ENCODE measurements around the gene PODNL1. TPM values are rescaled to one million over a fixed set of nuclear protein-coding genes. Genes with fewer than 3 reads are reported as not detected.
A peak's percentile ranks its signal among the peaks of the same experiment; 100 is the strongest.

Gene PODNL1
- total and polyA plus RNA-seq, 10 of the 15 experiments (the other 5 are each of a cell fraction or from before 2014, with no cell fraction given), result 0.04 to 0.44 TPM; not detected in 8

DNA sequence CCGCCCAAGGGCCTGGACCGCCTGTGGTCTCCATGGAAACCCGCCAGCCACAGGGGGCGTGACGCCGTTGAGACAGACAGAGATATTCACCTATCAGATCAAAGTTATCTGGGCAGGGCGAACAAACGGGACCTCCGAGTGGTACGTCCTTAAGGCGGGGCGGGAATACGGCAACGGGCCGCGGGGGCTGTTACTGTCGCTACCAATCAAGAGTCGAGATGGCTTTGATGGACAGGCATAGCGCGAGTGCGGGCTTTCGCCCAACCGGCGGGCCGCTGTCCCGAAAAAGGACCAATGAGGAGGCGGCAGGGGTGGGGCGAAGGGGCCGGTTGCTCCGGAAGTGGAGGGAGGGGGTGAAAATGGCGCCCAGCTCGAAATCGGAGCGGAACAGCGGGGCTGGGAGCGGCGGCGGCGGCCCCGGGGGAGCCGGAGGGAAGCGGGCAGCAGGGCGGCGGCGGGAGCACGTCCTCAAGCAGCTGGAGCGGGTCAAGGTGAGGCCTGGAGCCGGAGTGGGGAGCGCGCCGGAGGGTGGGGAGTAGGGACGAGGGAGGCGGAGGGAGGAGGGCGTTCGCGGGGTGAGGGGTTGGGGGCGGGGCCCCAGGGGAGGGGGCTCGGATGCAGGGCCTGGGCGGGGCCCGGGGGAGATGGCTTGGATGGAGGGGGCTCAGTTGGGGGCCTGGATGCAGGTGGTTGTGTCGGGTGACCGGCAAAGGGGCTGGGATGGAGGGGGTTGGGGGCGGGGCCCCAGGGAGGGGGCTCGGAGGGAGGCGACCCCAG lies 14.1 kb upstream of the PODNL1 start, which contains the start of gene DCAF15 (continued):
- TF ChIP-seq, protein P1, sequence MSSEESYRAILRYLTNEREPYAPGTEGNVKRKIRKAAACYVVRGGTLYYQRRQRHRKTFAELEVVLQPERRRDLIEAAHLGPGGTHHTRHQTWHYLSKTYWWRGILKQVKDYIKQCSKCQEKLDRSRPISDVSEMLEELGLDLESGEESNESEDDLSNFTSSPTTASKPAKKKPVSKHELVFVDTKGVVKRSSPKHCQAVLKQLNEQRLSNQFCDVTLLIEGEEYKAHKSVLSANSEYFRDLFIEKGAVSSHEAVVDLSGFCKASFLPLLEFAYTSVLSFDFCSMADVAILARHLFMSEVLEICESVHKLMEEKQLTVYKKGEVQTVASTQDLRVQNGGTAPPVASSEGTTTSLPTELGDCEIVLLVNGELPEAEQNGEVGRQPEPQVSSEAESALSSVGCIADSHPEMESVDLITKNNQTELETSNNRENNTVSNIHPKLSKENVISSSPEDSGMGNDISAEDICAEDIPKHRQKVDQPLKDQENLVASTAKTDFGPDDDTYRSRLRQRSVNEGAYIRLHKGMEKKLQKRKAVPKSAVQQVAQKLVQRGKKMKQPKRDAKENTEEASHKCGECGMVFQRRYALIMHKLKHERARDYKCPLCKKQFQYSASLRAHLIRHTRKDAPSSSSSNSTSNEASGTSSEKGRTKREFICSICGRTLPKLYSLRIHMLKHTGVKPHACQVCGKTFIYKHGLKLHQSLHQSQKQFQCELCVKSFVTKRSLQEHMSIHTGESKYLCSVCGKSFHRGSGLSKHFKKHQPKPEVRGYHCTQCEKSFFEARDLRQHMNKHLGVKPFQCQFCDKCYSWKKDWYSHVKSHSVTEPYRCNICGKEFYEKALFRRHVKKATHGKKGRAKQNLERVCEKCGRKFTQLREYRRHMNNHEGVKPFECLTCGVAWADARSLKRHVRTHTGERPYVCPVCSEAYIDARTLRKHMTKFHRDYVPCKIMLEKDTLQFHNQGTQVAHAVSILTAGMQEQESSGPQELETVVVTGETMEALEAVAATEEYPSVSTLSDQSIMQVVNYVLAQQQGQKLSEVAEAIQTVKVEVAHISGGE (CRISPR knock-in tag; IDR thresholded peaks at IDR 0.05), result no peak
- TF ChIP-seq, protein P2, sequence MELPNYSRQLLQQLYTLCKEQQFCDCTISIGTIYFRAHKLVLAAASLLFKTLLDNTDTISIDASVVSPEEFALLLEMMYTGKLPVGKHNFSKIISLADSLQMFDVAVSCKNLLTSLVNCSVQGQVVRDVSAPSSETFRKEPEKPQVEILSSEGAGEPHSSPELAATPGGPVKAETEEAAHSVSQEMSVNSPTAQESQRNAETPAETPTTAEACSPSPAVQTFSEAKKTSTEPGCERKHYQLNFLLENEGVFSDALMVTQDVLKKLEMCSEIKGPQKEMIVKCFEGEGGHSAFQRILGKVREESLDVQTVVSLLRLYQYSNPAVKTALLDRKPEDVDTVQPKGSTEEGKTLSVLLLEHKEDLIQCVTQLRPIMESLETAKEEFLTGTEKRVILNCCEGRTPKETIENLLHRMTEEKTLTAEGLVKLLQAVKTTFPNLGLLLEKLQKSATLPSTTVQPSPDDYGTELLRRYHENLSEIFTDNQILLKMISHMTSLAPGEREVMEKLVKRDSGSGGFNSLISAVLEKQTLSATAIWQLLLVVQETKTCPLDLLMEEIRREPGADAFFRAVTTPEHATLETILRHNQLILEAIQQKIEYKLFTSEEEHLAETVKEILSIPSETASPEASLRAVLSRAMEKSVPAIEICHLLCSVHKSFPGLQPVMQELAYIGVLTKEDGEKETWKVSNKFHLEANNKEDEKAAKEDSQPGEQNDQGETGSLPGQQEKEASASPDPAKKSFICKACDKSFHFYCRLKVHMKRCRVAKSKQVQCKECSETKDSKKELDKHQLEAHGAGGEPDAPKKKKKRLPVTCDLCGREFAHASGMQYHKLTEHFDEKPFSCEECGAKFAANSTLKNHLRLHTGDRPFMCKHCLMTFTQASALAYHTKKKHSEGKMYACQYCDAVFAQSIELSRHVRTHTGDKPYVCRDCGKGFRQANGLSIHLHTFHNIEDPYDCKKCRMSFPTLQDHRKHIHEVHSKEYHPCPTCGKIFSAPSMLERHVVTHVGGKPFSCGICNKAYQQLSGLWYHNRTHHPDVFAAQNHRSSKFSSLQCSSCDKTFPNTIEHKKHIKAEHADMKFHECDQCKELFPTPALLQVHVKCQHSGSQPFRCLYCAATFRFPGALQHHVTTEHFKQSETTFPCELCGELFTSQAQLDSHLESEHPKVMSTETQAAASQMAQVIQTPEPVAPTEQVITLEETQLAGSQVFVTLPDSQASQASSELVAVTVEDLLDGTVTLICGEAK (IDR thresholded peaks at IDR 0.05; ENCODE audit: borderline replicate concordance), result peak; percentile 78; the same call in 1 of the 2 replicates
- TF ChIP-seq CREM (IDR thresholded peaks at IDR 0.05; ENCODE audit: low read depth) (peak; percentile 84), GABPA (IDR thresholded peaks at IDR 0.05; ENCODE audit: low read depth) (peak; percentile 70), POLR2AphosphoS5 (IDR thresholded peaks at IDR 0.05; ENCODE audit: low read length) (peak; percentile 60; the same call in 1 of the 2 replicates), WRNIP1 (IDR thresholded peaks at IDR 0.05; ENCODE audit: borderline replicate concordance, low read depth, low read length) (no peak), HDAC6 (IDR thresholded peaks at IDR 0.05; ENCODE audit: unreplicated experiment) (no peak), IKZF2 (IDR thresholded peaks at IDR 0.05) (peak in 1 of 2 experiments; percentile 36; a peak in 1 of 4 replicates), SMARCA5 (IDR thresholded peaks at IDR 0.05) (no peak), ZNF217 (IDR thresholded peaks at IDR 0.05) (no peak), SP1 (IDR thresholded peaks at IDR 0.05; ENCODE audit: low read depth, low read length) (peak; percentile 98), SREBF1 (IDR thresholded peaks at IDR 0.05; ENCODE audit: low read length) (no peak), EED (IDR thresholded peaks at IDR 0.05; ENCODE audit: low read depth) (no peak), GATAD2B (conservative IDR thresholded peaks at IDR 0.05; ENCODE audit: low read depth) (no peak), TCF7 (IDR thresholded peaks at IDR 0.05; ENCODE audit: borderline replicate concordance) (no peak), CREB1 (IDR thresholded peaks at IDR 0.05; ENCODE audit: low read depth) (peak; percentile 90), EP300 (IDR thresholded peaks at IDR 0.05; ENCODE audit: borderline replicate concordance in 1 of 2, control insufficient read depth in 1 of 2, low read depth in 2 of 2, low read length in 2 of 2) (no peak)
- TF ChIP-seq, protein P3, sequence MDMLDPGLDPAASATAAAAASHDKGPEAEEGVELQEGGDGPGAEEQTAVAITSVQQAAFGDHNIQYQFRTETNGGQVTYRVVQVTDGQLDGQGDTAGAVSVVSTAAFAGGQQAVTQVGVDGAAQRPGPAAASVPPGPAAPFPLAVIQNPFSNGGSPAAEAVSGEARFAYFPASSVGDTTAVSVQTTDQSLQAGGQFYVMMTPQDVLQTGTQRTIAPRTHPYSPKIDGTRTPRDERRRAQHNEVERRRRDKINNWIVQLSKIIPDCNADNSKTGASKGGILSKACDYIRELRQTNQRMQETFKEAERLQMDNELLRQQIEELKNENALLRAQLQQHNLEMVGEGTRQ (IDR thresholded peaks at IDR 0.05; ENCODE audit: borderline replicate concordance, low read depth, low read length), result no peak
- TF ChIP-seq, protein P4, sequence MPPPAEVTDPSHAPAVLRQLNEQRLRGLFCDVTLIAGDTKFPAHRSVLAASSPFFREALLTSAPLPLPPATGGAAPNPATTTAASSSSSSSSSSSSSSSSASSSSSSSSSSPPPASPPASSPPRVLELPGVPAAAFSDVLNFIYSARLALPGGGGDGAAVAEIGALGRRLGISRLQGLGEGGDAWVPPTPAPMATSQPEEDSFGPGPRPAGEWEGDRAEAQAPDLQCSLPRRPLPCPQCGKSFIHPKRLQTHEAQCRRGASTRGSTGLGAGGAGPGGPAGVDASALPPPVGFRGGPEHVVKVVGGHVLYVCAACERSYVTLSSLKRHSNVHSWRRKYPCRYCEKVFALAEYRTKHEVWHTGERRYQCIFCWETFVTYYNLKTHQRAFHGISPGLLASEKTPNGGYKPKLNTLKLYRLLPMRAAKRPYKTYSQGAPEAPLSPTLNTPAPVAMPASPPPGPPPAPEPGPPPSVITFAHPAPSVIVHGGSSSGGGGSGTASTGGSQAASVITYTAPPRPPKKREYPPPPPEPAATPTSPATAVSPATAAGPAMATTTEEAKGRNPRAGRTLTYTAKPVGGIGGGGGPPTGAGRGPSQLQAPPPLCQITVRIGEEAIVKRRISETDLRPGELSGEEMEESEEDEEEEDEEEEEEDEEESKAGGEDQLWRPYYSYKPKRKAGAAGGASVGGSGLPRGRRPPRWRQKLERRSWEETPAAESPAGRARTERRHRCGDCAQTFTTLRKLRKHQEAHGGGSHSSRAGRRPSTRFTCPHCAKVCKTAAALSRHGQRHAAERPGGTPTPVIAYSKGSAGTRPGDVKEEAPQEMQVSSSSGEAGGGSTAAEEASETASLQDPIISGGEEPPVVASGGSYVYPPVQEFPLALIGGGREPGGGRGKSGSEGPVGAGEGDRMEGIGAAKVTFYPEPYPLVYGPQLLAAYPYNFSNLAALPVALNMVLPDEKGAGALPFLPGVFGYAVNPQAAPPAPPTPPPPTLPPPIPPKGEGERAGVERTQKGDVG (CRISPR knock-in tag; IDR thresholded peaks at IDR 0.05), result no peak
